ENCODE data around the gene CNKSR3. TPM values are rescaled to one million over a fixed set of nuclear protein-coding genes. Genes with fewer than 3 reads are reported as not detected.
A peak's percentile ranks its signal among the peaks of the same experiment; 100 is the strongest.

CNKSR3 gene
- total and polyA plus RNA-seq, 4 donors = 4.9 to 17.0 (median 8.8) TPM

DNA sequence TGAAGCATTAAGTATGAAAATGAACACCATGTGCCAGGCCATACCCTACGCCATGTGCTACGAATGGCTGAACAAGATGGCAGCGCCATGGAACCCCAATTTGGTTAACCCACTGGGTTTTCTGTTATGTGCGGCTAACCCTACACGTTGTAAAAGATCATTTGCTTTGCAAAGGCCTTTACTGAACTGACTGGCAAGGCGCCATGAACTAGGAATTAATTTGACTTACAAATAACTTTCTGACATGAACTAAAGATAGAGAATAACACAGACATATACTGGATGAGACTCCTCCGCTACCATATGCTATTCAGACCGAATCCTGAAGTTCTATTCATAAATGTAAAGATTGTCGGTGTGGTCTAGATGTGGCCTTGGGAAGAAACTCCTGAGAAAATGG lies 3.9 kb downstream of the CNKSR3 start:
- no peaks in the 10 kb centered on the region for H3K27me3 ChIP-seq (ENCODE audit: control insufficient read depth, insufficient read depth, low read length)
- H3K9me3 ChIP-seq (ENCODE audit: control insufficient read depth, insufficient read depth, low read length) = no peaks in the 10 kb centered on the region
- no peak overlapping the region for H3K4me3 ChIP-seq (ENCODE audit: low read depth, low read length)
- DNase-seq (ENCODE audit: low read depth in 4 of 6, low spot score in 6 of 6) = peak in 1 of 6 donors; percentile 66
- no peaks in the 10 kb centered on the region for H3K36me3 ChIP-seq (ENCODE audit: control insufficient read depth, insufficient read depth, low read length)
- H3K4me1 ChIP-seq (ENCODE audit: control insufficient read depth, insufficient read depth, low read length) = peaks cover 15% of the 10 kb centered on the region
- 100% methylated on average over 5 of the region's 9 CpGs for WGBS (ENCODE audit: insufficient coverage)
- no peak overlapping the region for H3K27ac ChIP-seq (ENCODE audit: low read depth, low read length)

DNA sequence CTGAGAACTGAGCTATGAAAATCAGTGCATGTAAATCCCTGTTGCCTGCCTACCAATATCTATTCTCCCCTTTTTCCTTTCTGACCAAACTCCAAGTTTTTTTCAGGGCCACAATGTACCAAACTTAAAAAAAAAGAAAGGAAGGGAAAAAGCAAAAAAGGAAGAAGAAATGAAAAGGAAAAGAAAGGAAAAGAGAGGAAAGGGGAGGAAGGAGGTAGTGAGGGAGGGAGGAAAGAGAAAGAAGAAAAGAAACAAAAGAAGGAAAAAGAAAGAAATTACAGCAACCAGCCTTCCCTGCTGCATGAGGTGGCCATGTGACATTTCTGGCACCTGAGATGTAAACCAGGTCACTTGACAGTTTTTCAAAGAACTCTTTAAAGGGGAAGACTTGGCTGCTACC lies 4.4 kb downstream of the CNKSR3 start:
- Histone ChIP-seq H3K4me3 (ENCODE audit: low read depth, low read length) (no peak overlapping the region), H3K36me3 (ENCODE audit: control insufficient read depth, insufficient read depth, low read length) (no peaks in the 10 kb centered on the region), H3K27me3 (ENCODE audit: control insufficient read depth, insufficient read depth, low read length) (no peaks in the 10 kb centered on the region), H3K4me1 (ENCODE audit: control insufficient read depth, insufficient read depth, low read length) (peaks cover 11% of the 10 kb centered on the region), H3K27ac (ENCODE audit: low read depth, low read length) (no peak overlapping the region), H3K9me3 (ENCODE audit: control insufficient read depth, insufficient read depth, low read length) (no peaks in the 10 kb centered on the region)
- DNase-seq (ENCODE audit: low read depth in 4 of 6, low spot score in 6 of 6) = no peak

- no peaks in the 10 kb centered on the region for H3K9me3 ChIP-seq (ENCODE audit: control insufficient read depth, insufficient read depth, low read length)
- WGBS (ENCODE audit: insufficient coverage) = 100% methylated on average over 1 of the region's 5 CpGs
- no peaks in the 10 kb centered on the region for H3K27me3 ChIP-seq (ENCODE audit: control insufficient read depth, insufficient read depth, low read length)
These were observed 5.5 kb downstream of the CNKSR3 start for GRCh38 chr6:154504865-154505449.

DNA sequence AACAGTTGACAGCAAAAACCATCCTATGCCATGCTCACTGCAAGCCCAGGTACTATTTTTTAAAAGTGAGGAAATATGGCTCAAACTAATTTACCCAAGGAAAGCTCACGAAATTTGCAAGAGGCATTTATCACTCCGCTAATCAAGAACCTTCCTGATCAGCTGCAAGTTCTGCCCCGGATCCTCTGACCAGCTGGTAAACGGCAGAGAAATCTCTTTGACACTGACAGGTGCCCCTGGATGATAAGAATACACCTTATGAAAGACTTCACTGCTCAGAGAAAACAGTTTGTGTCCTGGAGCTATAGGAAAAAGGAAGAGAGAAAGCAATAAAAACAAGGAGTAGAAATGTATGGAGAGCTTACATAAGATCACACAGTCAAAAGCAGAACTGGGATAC lies 6.4 kb downstream of the CNKSR3 start:
- no peaks in the 10 kb centered on the region for H3K27me3 ChIP-seq (ENCODE audit: control insufficient read depth, insufficient read depth, low read length)
- 50% methylated on average over 3 of the region's 4 CpGs for WGBS (ENCODE audit: insufficient coverage)
- no peaks in the 10 kb centered on the region for H3K4me1 ChIP-seq (ENCODE audit: control insufficient read depth, insufficient read depth, low read length)
- no peaks in the 10 kb centered on the region for H3K9me3 ChIP-seq (ENCODE audit: control insufficient read depth, insufficient read depth, low read length)
- H3K27ac ChIP-seq (ENCODE audit: low read depth, low read length) = no peak overlapping the region
- H3K36me3 ChIP-seq (ENCODE audit: control insufficient read depth, insufficient read depth, low read length) = no peaks in the 10 kb centered on the region
- H3K4me3 ChIP-seq (ENCODE audit: low read depth, low read length) = no peak overlapping the region
- no peak for DNase-seq (ENCODE audit: low read depth in 4 of 6, low spot score in 6 of 6)

More at GRCh38 chr6:154504865-154505449, 5.5 kb downstream of the CNKSR3 start:
- no peak overlapping the region for H3K4me3 ChIP-seq (ENCODE audit: low read depth, low read length)
- no peaks in the 10 kb centered on the region for H3K36me3 ChIP-seq (ENCODE audit: control insufficient read depth, insufficient read depth, low read length)
- H3K27ac ChIP-seq (ENCODE audit: low read depth, low read length) = no peak overlapping the region
- DNase-seq (ENCODE audit: low read depth in 4 of 6, low spot score in 6 of 6) = no peak
- H3K4me1 ChIP-seq (ENCODE audit: control insufficient read depth, insufficient read depth, low read length) = peaks cover 7% of the 10 kb centered on the region

- Histone ChIP-seq H3K27ac (ENCODE audit: low read depth, low read length) (no peak overlapping the region), H3K27me3 (ENCODE audit: control insufficient read depth, insufficient read depth, low read length) (no peaks in the 10 kb centered on the region), H3K9me3 (ENCODE audit: control insufficient read depth, insufficient read depth, low read length) (no peaks in the 10 kb centered on the region), H3K4me3 (ENCODE audit: low read depth, low read length) (no peak overlapping the region), H3K36me3 (ENCODE audit: control insufficient read depth, insufficient read depth, low read length) (no peaks in the 10 kb centered on the region), H3K4me1 (ENCODE audit: control insufficient read depth, insufficient read depth, low read length) (no peaks in the 10 kb centered on the region)
- DNase-seq (ENCODE audit: low read depth in 4 of 6, low spot score in 6 of 6) = no peak
- WGBS (ENCODE audit: insufficient coverage) = 46% methylated on average over 4 of the region's 5 CpGs
These were observed 6.8 kb downstream of the CNKSR3 start for GRCh38 chr6:154503658-154504057.

GRCh38 chr6:154502553-154502952 lies 7.9 kb downstream of the CNKSR3 start:
- H3K4me3 ChIP-seq (ENCODE audit: low read depth, low read length) = no peak overlapping the region
- no peaks in the 10 kb centered on the region for H3K4me1 ChIP-seq (ENCODE audit: control insufficient read depth, insufficient read depth, low read length)
- H3K27me3 ChIP-seq (ENCODE audit: control insufficient read depth, insufficient read depth, low read length) = no peaks in the 10 kb centered on the region
- no peak overlapping the region for H3K27ac ChIP-seq (ENCODE audit: low read depth, low read length)
- H3K9me3 ChIP-seq (ENCODE audit: control insufficient read depth, insufficient read depth, low read length) = no peaks in the 10 kb centered on the region
- no peaks in the 10 kb centered on the region for H3K36me3 ChIP-seq (ENCODE audit: control insufficient read depth, insufficient read depth, low read length)
- no peak for DNase-seq (ENCODE audit: low read depth in 4 of 6, low spot score in 6 of 6)
- WGBS (ENCODE audit: insufficient coverage) = 93% methylated on average over 7 of the region's 7 CpGs

DNA sequence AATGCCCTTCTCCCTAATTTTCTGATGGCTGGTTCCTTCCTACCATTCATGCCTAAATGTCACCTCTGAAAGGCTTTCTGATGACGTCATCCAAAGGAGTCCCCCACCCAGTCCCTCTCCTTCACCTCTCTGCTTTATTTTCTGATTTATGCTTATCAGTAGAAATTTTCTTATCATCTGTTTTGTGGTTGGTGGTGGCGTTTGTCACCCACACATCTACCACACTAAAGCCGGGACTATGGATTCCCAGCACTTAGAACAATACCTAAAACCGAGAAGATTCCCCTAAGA lies 9.0 kb downstream of the CNKSR3 start:
- no CpG with 5 or more reads among the region's 4 CpGs for WGBS (ENCODE audit: insufficient coverage)
- no peak for DNase-seq (ENCODE audit: low read depth in 4 of 6, low spot score in 6 of 6)
- no peak overlapping the region for H3K4me3 ChIP-seq (ENCODE audit: low read depth, low read length)
- no peak overlapping the region for H3K27ac ChIP-seq (ENCODE audit: low read depth, low read length)
- no peaks in the 10 kb centered on the region for H3K9me3 ChIP-seq (ENCODE audit: control insufficient read depth, insufficient read depth, low read length)
- no peaks in the 10 kb centered on the region for H3K36me3 ChIP-seq (ENCODE audit: control insufficient read depth, insufficient read depth, low read length)
- H3K4me1 ChIP-seq (ENCODE audit: control insufficient read depth, insufficient read depth, low read length) = no peaks in the 10 kb centered on the region
- H3K27me3 ChIP-seq (ENCODE audit: control insufficient read depth, insufficient read depth, low read length) = no peaks in the 10 kb centered on the region

DNA sequence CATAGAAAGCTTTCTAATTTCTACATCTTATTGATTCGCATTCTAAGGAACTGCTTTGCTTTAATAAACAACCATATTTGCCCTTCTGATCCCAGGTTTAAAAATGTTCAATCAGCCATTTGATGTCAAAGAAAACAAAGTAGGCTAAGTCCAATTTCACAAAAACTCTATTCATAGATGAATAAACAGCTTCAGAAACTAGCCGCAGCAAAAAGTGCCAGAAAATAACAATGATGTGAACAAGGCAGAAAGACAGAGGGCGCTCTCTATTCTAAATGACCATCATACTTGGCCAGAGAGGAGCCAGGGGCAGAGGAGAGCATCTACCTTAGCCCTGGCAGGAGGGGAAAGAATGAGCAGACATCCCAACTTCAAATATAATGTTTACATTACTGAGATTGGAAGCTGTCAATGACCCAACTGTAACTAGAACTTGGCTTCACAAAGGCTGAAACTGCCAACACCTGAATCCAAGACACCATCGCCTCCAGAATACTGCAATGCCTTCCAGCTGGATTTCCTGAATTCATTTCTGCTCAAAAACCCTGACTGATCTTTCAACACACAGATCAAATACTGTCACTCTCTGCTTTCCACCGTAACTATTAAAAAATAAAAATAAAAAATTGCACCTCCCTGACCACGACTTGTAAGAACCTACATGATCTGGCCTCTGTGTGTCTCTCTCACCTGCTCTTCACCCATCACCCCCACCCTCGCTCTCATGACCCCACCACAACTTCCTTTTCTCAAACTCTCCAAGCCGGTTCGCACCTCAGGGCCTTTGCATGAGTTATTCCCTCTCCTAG lies 9.5 kb downstream of the CNKSR3 start:
- no peaks in the 10 kb centered on the region for H3K9me3 ChIP-seq (ENCODE audit: control insufficient read depth, insufficient read depth, low read length)
- H3K4me3 ChIP-seq (ENCODE audit: low read depth, low read length) = no peak overlapping the region
- H3K27ac ChIP-seq (ENCODE audit: low read depth, low read length) = no peak overlapping the region
- no peak for DNase-seq (ENCODE audit: low read depth in 4 of 6, low spot score in 6 of 6)
- no peaks in the 10 kb centered on the region for H3K27me3 ChIP-seq (ENCODE audit: control insufficient read depth, insufficient read depth, low read length)
- H3K4me1 ChIP-seq (ENCODE audit: control insufficient read depth, insufficient read depth, low read length) = no peaks in the 10 kb centered on the region
- WGBS (ENCODE audit: insufficient coverage) = 90% methylated on average over 7 of the region's 9 CpGs
- no peaks in the 10 kb centered on the region for H3K36me3 ChIP-seq (ENCODE audit: control insufficient read depth, insufficient read depth, low read length)

- Histone ChIP-seq H3K27ac (ENCODE audit: low read depth, low read length) (no peak overlapping the region), H3K4me1 (ENCODE audit: control insufficient read depth, insufficient read depth, low read length) (no peaks in the 10 kb centered on the region), H3K27me3 (ENCODE audit: control insufficient read depth, insufficient read depth, low read length) (no peaks in the 10 kb centered on the region), H3K9me3 (ENCODE audit: control insufficient read depth, insufficient read depth, low read length) (no peaks in the 10 kb centered on the region), H3K36me3 (ENCODE audit: control insufficient read depth, insufficient read depth, low read length) (no peaks in the 10 kb centered on the region), H3K4me3 (ENCODE audit: low read depth, low read length) (no peak overlapping the region)
- no CpG with 5 or more reads among the region's 4 CpGs for WGBS (ENCODE audit: insufficient coverage)
- DNase-seq (ENCODE audit: low read depth in 4 of 6, low spot score in 6 of 6) = no peak
These were observed 10.5 kb downstream of the CNKSR3 start for GRCh38 chr6:154499855-154500589.

All from spinal cord (tissue), 10 donors.